Measurements from ENCODE around the gene N4BP2L2. TPM values are rescaled to one million over a fixed set of nuclear protein-coding genes. Genes with fewer than 3 reads are reported as not detected.

N4BP2L2 gene
- total RNA-seq, 1 experiment from 2014 or later = 89.7 TPM

GRCh38 chr13:32430018-32430747 is 108.4 kb downstream of the N4BP2L2 start:
- no peak for DNase-seq
- intact Hi-C loops (cut with micrococcal nuclease; ENCODE audit: unreplicated experiment) = no loop called here
- Mint-ChIP-seq H3K36me3 (ENCODE audit: insufficient read depth, unreplicated experiment) (peaks cover 21% of the 10 kb centered on the region), H3K27me3 (ENCODE audit: unreplicated experiment) (no peaks in the 10 kb centered on the region), H3K27ac (ENCODE audit: unreplicated experiment) (no peak overlapping the region), H3K4me1 (ENCODE audit: low read depth, unreplicated experiment) (peaks cover 20% of the 10 kb centered on the region), H3K9me3 (ENCODE audit: low read depth, unreplicated experiment) (no peaks in the 10 kb centered on the region), H3K4me3 (ENCODE audit: low read depth, unreplicated experiment) (no peak overlapping the region)
- CTCF ChIA-PET = no interaction called here
- BruUV-seq (replicated peaks) = no TSS peak
- TF ChIP-seq, protein P1, sequence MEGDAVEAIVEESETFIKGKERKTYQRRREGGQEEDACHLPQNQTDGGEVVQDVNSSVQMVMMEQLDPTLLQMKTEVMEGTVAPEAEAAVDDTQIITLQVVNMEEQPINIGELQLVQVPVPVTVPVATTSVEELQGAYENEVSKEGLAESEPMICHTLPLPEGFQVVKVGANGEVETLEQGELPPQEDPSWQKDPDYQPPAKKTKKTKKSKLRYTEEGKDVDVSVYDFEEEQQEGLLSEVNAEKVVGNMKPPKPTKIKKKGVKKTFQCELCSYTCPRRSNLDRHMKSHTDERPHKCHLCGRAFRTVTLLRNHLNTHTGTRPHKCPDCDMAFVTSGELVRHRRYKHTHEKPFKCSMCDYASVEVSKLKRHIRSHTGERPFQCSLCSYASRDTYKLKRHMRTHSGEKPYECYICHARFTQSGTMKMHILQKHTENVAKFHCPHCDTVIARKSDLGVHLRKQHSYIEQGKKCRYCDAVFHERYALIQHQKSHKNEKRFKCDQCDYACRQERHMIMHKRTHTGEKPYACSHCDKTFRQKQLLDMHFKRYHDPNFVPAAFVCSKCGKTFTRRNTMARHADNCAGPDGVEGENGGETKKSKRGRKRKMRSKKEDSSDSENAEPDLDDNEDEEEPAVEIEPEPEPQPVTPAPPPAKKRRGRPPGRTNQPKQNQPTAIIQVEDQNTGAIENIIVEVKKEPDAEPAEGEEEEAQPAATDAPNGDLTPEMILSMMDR (IDR thresholded peaks at IDR 0.05; ENCODE audit: unreplicated experiment) = no peak

DNA sequence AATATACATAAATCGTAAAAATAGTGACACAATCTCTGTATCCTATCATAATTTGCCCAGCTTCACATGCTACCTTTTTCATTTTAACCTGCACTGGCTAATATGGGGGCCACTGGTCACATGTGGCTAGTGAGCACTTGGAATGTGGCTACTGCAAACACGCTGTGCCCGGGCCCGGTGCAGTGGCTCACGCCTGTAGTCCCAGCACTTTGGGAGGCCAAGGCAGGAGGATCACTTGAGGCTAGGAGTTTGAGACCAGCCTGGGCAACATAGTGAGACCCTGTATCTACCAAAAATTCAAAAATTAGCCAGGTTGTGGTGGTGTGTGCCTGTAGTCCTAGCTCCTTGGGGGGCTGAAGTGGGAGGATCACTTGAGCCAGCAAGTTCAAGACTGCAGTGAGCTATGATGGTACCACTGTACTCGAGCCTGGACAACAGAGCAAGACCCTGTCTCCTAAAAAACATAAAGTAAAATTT is 109.1 kb downstream of the N4BP2L2 start:
- no TSS peak for BruUV-seq (replicated peaks)
- Mint-ChIP-seq H3K27me3 (ENCODE audit: unreplicated experiment) (no peaks in the 10 kb centered on the region), H3K4me3 (ENCODE audit: low read depth, unreplicated experiment) (no peak overlapping the region), H3K4me1 (ENCODE audit: low read depth, unreplicated experiment) (peaks cover 20% of the 10 kb centered on the region), H3K9me3 (ENCODE audit: low read depth, unreplicated experiment) (no peaks in the 10 kb centered on the region), H3K27ac (ENCODE audit: unreplicated experiment) (no peak overlapping the region), H3K36me3 (ENCODE audit: insufficient read depth, unreplicated experiment) (peaks cover 21% of the 10 kb centered on the region)
- no peak for DNase-seq
- TF ChIP-seq, protein P1 (IDR thresholded peaks at IDR 0.05; ENCODE audit: unreplicated experiment) = no peak
- CTCF ChIA-PET = no interaction called here
- intact Hi-C loops (cut with micrococcal nuclease; ENCODE audit: unreplicated experiment) = no loop called here

DNA sequence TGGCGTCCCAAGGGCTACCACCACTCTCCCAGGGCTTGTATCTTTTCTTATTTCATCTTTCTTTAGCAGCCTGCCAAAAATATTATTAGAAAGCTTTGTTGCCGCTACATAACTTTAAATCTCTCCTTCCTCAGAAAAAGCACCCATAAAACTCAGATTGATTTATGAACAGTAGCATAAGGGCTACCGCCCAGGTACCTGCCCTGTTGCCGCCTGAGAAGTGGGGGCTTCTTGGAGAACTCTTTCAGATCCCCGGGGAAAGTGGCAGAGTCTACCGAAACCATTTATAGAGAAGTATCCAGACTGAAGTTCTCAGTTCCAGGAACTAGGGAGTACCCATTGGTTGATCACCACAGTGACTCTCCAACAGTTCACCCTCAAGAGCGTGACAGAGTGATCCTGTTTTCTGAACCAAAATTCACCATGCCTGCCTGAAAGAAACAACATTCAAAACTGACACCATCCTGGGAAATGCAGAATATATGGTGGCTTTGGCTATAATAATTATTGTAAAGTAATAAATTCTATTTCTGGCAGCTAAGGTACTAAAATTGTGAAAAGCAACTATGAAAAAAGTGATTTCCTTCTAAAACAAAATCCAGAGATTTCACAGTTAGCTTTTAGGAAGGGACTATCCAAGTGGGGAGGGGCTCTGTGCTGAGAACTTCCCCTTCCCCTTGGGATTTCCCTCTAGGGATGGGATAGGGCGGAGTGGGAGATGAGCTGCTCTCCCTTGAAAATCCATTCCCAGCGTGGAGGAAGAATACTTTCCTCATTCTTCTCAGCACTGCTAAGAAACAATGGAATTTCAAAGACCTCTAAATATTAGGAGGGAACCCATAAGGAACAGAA is 109.8 kb downstream of the N4BP2L2 start:
- Mint-ChIP-seq H3K9me3 (ENCODE audit: low read depth, unreplicated experiment) (no peaks in the 10 kb centered on the region), H3K27me3 (ENCODE audit: unreplicated experiment) (no peaks in the 10 kb centered on the region), H3K27ac (ENCODE audit: unreplicated experiment) (no peak overlapping the region), H3K4me1 (ENCODE audit: low read depth, unreplicated experiment) (peaks cover 20% of the 10 kb centered on the region), H3K36me3 (ENCODE audit: insufficient read depth, unreplicated experiment) (peaks cover 21% of the 10 kb centered on the region), H3K4me3 (ENCODE audit: low read depth, unreplicated experiment) (peak overlapping the region; percentile 69)
- CTCF ChIA-PET = interaction anchor here (0.8 kb wide), 1 partner anchor 10 kb away, joined by 3 read pairs; no protein-coding TSS in a partner anchor
- TF ChIP-seq, protein P1 (IDR thresholded peaks at IDR 0.05; ENCODE audit: unreplicated experiment) = no peak
- BruUV-seq (replicated peaks) = no TSS peak
- intact Hi-C loops (cut with micrococcal nuclease; ENCODE audit: unreplicated experiment) = no loop called here
- no peak for DNase-seq

DNA sequence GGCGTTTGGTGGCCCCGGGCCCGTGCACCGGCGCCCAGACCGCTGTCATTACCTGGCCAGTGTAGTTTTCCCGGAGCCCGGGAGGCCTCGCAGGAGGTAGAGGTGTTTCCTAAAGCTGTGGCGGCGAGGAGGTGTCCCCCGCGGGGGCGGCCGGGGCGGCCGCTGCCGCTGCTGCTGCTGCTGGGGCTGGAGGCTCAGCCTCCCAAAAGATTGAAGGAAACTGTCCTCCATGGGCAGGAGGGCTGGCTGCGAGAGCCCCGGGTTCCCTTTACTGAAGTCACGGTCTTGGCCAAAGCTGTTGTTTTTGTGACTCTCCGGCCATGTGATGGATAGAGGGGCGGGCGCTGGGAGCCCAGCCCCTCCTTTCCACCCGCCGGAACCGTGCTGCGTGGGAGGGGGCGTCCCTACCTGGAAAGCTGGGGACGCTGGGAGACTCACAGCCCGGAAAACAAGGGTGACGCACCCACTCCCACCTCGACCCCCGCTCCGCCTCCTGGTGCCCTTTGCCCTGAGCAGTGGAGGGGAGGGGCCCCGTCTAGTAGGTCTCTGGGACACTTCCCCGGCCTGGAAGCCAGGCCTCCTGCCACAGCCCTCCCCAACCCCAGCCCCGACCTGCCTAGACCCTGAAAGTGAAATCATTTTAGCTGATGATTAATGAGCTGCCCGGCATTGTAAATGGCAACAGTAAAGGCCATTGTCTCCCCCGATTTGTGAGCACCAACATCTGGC is 110.6 kb downstream of the N4BP2L2 start, which contains the start of gene N4BP2L1:
Gene N4BP2L1 (minus strand): TSS at position 279 of the 729 bp plus-strand sequence. CDS start 48 bp downstream, at position 231.
- Mint-ChIP-seq H3K27ac (ENCODE audit: unreplicated experiment) (no peak within 1 kb of the TSS), H3K36me3 (ENCODE audit: insufficient read depth, unreplicated experiment) (peaks cover 21% of the 10 kb centered on the region), H3K4me1 (ENCODE audit: low read depth, unreplicated experiment) (peaks cover 20% of the 10 kb centered on the region), H3K27me3 (ENCODE audit: unreplicated experiment) (no peaks in the 10 kb centered on the region), H3K4me3 (ENCODE audit: low read depth, unreplicated experiment) (peak within 1 kb of the TSS; percentile 69), H3K9me3 (ENCODE audit: low read depth, unreplicated experiment) (no peaks in the 10 kb centered on the region)
- CTCF ChIA-PET = interaction anchor here (0.6 to 0.8 kb wide), 2 partner anchors 11 to 50 kb away, joined by 3 to 4 read pairs; no protein-coding TSS in a partner anchor
- TF ChIP-seq, protein P1 (IDR thresholded peaks at IDR 0.05; ENCODE audit: unreplicated experiment) = no peak
- DNase-seq = peak; percentile 39
- no TSS peak for BruUV-seq (replicated peaks)
- intact Hi-C loops (cut with micrococcal nuclease; ENCODE audit: unreplicated experiment) = no loop called here

Data from Calu3 (cell line).